Activated CD4-positive, alpha-beta T cell treated with anti-CD3 and anti-CD28 coated beads for 24 hours (primary cell): ENCODE data around the gene TUBGCP3.

Source experiments
- DNase-seq, 2 donors: peaks; one replicate each; pipeline ENCODE4 v3.0.0-alpha.2; 2020; ENCODE audit warnings: low read depth in 2 of 2

TUBGCP3 gene

DNA sequence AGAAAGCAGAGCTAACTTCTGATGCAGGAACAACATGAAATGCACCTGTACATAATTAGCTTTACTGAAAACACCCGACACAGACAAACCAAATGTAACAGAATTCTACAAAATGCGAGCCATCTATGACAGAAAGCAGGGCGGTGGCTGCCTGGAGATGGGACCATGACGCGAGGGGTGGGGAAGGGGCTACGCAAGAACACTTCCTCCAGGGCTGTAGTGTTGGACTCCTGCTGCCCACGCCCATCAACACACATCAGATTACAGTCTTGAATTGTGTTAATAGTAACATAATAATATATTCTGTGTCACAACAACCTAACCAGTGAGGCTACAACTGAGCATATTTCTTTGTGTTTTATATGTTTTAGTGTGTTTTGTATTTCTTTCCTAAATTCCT lies 108.6 kb downstream of the TUBGCP3 start:
- no peak for DNase-seq

DNA sequence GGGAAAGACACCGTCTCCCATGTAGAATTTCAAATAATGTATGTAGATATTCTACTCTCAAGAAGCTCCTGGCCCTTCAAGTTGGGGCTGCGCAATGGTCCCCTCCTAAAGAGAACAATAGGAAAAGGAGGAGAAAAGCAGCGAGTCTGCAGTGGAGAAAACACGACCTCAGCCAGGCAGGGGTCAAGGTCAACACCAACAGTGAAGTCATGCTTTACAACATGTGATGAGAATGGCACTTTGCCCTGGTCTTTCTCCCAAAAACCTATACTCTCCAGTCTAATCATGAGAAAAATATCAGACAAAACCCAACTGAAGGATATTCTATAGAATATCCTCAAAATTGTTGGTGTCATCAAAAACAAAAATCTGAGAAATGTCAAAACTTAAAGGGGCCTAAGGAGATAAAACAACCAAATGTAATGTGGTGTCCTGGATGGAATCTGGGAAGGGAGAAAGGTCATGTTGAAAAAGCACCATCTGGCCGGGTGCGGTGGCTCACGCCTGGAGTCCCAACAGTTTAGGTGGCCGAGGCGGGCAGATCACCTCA lies 110.8 kb downstream of the TUBGCP3 start:
- no peak for DNase-seq

DNA sequence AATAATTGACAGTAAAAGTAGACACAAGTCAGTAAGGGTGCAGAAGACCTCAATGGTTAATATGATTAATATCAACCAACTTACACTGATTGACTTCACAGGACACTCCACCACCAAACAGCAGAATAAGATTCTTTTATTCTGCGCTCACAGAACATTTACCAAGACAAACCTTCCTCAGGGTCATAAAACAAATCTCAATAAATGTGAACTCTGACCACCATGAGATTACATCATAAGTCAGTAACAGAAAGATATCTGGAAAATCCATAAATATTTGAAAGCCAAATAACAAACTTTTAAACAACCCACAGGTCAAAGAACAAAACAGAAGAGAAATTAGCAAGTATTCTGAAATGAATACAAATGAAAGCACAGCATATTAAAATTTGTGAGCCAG lies 112.1 kb downstream of the TUBGCP3 start:
- DNase-seq, result no peak

DNA sequence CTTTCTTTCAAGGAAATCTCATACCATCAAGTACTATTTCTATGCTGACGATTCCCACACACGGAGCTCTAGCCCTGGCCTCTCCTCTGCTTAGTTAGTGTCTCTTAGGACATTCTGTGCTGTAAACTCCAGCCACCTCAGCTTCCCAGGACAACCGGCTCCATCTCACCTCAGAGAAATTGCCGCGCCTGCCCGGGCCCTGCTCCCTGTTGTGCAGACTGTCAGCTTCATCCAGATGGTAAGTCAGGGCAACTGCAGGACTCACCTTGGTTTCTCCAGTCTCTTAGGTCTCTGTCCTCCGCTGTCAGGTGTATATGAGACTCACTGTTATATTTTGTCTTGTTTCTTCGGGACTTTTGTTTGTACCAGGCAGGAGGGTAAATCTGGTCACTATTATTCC lies 113.1 kb downstream of the TUBGCP3 start:
- no peak for DNase-seq

DNA sequence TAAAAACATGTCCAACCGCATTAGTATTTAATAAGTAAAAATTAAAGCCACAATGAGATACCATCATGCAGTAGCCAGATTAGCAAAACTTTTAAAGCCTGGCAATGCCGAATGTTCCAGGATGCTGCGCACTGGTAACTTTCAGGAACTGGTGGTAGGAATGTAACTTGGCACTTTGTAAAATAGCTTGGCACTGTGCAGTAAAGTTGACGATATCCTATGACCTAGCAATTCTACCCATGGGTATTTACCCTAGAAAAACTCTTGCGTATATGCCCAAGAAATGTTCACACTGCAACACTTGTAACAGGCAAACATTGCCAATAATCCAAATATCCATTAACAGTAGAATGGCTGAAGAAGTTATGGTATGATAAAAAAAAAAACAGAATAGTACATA lies 114.1 kb downstream of the TUBGCP3 start:
- DNase-seq, result no peak

DNA sequence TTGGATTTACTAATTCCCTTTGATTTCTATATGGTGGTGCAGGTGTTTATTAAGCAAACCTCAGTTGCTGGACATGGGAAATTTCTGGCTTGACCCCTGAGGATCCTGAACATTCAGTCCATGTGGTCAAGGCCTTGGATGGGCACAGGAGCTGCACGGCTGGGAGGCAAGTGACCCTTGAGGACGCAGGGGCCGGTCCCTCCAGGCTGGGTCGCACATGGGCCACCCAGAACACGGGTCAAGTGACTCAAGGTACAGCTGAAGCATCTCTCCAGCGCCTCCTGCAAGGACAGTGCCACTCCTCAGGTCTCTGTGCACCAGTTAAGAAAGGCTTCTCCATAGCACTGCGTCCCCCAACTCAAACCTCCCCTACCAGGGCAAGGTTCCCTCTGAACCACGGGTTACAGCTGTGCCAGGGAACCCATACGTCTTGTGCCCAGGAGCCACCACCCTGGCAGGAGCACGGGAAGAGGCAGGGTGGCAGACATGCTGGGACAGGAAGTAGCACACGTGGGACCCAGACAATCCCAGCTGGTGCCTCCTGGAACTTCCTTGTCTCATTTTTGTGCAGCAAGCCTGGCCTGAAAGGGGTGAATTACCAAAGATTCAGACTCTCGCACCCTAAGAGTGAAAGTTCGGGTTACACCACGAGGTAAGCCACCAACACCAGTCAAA lies 118.7 kb downstream of the TUBGCP3 start:
- DNase-seq, result no peak

DNA sequence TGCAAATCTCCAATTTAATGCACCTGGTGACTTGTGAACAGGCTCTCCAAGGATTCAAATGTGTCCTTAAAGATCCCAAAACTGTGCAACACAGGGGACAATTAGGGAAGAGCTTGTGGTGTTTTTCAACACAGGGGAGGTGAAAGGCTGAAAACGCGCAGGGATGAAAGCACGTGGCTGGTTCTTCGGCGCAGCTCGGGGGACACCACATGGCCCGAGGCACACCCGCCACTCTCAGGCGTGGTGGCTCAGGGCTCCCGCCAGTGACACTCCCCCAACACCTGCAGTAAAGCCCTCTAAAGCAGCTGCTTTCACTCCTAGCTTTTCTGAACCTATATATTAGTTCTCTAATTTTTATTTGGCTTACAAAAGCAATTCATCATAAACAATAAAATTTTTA lies 119.9 kb downstream of the TUBGCP3 start:
- DNase-seq, result no peak

DNA sequence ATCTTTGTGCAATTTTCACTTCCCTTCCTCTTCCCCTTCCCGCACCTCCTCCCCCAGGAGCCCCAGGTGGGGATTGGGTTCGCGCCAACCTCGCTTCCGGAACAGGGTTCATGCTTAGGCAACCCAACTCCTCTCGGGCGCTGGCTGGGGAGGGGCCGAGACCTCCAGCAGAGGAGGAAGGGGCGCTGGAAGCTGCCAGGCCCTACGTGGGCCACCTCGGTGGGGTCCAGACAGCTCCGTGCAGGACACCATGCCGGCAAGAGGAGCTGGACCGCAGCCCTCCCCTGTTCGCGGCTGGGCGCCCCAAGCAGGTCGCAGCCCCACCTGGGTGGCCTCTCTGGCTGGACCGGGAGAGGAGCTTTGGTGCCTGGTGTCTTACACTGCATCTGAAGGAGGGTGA lies 120.7 kb downstream of the TUBGCP3 start:
- DNase-seq, result no peak

DNA sequence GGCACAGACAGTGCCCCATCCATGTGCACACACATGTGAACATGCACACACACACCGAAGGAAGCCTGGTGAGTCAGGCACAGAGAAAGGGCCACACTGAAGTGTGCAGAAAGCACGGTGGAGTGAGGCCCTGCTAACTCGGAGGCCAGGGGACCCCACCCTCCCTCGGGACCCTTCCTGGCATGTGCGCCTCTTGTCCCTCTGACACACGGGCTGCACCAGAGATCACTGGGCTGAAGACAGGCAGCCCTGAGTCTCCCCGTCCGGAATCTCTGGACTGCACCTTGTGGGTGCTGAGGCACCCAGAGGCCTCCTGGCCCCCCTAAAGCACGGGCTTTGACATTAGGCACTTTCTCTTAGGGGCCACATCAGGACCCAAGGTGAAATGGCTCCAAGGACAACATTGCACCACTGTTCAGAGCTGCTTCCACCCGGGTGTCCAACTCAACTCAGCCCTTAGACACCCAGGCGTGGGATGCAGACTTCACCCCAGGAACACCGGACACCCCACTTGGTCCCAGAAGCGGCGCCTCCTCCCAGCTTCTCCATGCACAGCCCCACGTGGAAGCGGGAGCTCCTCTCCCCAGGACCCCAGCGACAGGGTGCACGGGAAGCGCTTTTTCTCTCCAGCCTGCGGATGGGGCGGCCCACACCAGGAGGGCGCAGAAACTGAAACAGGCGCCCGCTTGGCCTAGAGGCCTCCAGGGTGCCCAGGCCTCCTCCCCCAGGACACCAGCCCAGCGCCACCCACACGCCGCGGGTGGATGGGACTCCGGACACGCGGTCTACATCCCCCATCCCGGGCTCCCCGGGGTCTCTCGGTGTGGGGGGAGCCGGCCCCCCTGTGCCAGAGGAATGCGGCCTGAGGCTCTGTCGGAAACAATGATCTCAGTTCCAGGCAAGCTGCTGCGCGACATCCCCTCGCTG lies 121.6 kb downstream of the TUBGCP3 start:
- DNase-seq, result no peak

DNA sequence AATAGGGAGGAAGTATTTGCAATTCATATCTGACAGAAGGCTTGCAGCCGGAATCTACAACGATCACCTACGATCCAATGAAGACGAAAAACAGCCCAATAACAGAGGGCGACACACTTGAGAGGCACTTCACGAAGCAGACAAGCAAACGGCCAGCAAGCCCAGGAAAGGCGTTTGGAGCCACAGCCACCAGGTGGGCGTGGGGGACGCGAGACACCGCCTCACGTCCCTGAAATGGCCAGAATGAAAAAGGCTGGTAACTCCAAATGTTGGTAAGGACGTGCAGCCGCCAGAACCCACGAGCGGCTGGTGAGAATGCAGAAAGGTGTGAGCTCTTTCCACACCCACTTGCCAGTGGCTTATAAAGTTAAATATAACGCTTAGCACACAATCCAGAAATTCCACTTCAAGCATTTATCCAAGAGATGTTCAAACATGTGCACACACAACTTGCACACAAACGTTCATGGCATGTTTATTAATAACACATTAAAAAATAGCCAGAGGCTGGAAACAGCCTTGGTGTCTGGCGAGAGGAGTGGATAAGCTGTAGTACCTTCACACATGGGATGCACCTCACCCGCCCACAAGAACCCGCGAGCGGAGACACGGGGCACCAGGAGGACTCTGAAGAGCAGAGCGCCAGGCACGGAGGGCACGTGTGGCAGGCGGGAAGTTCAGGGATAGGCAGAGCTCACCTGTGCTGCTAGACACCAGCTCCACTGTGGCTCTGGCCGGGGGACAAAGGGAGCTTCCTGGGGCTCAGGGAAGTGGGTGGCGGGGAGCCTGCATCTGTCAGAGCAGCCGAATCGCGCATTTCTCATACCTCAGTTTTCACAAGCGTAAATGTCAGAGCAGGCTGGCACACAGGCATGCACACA lies 122.5 kb downstream of the TUBGCP3 start:
- DNase-seq, result no peak

DNA sequence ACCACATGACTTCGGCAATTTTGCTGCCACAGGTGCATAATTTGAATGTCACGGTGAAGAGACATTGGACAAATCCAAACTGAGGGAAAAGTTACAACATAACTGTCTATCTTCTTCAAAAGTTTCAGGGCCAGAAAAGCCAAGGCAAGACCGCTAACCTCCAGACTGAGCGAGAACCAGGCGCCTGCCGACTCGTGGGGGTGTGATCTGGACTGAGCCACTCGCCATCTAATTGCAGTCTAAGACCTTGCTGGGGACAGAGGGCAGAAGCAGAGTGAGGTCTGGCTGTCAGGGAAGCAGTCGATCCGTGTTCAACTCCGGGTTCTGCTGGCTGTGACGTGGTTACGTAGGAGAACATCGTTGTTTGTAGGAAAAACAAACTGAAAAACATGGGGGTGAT lies 123.2 kb downstream of the TUBGCP3 start:
- no peak for DNase-seq

DNA sequence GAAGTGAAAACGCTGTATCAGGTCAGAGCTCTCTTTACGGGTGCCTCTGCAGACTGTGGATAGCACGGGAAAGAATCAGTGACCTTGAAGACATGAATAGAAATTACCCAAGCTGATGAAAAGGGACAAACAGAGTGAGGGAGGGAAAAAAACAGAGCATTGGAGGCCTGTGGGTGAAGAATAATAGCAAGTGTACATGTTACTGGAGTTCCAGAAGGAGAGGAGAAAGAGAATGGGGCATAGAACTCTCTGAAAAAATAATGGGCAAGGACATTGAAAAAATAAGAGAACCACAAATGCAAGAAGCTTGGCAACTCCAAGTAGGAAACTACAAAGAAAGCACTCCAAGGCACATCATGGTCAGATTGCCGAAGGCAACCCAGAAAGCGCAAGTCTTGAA lies 125.5 kb downstream of the TUBGCP3 start:
- DNase-seq, result no peak

DNA sequence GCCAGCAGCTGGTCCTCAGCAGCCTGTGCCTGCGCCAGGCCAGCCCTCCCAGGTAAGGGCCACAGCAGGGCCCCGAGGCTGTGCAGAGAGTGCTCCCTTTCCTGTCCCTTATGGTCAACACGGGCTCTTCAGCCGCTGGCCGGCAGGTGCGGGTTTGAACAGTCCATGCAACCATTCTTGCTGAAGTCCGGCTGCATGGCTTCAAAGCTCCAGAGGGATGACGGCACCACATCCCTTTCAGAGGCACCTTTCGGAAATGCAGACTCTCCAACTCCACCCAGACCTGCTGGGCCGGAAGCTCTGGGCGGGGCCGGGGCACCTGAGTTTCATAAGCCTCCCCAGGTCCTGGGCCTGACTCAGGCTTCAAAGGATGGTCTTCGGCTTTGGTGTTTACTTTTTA lies 130.5 kb downstream of the TUBGCP3 start:
- DNase-seq, result no peak

DNA sequence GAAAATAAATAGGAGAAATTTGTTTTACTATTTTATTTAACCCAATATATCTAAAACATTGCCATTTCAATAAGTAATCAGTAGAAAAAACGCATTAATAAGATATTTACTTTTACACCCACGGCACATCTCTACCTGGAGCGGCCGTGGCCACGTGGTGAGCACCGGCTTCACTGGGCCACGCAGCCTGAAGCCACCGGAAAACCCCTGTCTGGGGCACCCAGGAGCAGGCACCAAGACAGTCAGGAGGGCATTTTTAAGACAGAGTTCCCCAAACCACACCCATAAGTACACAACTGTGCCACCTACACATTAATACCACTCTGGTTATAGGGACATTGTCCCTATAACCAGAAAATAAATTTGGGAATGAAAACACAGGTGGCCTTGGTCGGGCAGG lies 130.9 kb downstream of the TUBGCP3 start:
- DNase-seq, result no peak

DNA sequence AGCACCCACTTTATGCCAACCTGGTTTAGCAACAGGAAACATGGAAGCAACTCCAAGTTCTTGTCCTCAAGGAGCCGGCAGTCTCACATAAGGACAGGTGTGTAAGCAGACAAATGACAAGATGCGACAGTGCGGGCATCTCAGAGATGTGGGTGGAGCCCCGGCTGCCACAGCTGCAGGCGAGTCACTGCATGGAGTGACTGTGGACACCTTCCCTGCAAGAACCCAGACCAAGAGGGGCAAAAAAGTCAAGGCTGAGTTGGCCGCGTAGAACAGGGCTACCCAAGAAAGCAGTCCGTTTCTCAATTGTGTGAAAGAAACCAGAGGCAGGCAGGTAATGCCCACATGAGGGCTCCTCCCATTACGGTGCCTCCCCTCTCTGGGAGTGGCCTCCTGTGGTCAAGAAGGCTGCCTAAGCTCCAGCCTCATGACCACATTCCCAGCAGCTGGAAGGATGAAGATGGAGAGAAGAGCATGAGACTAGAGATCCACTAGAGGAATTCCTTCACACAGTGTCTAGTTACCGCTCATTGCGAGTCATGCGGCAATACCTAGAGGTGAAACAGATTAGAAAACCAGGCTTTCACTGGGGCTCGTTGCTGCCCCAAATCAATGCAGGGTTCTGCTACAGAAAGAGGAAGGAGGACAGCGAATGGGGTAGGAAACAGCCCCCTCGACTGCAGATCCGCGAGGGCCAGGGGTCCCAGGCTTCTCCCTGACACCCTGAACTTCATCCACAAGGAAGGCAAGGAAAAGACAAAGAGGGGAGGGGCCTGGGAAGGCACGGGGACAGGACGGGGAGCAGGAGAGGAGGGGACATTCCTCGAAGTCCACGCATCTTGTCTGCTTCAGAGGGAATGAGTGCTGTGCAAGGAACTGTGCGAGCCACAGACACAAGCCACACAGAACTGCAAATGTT lies 131.6 kb downstream of the TUBGCP3 start:
- DNase-seq, result no peak

DNA sequence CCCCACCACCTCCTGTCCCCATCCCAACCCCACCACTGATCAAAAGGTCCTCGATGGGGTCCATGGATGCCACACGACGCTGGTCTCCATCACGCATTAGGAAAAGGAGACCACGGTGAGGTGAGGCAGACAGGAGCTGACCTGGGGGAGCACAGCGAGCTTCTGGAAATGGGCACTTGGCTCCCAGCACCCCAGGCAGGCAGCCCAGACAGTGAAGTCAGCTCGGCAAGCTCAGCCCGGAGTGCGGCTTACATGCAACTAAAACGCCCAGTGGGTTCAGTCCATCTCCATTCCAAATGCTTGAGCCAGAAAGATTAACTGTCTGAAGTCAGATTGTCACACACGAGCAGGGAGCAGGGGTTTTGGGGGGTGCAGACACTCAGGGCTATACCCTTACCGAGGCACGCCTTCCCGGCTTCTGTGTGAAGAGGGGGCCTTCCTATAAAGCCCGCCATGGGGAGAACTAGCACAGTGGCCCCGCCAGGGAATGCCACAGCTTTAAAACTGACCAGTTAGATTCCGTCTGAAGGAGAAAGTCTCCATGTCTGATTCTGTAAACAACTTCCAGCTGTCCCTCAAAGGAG lies 132.4 kb downstream of the TUBGCP3 start:
- DNase-seq, result no peak

DNA sequence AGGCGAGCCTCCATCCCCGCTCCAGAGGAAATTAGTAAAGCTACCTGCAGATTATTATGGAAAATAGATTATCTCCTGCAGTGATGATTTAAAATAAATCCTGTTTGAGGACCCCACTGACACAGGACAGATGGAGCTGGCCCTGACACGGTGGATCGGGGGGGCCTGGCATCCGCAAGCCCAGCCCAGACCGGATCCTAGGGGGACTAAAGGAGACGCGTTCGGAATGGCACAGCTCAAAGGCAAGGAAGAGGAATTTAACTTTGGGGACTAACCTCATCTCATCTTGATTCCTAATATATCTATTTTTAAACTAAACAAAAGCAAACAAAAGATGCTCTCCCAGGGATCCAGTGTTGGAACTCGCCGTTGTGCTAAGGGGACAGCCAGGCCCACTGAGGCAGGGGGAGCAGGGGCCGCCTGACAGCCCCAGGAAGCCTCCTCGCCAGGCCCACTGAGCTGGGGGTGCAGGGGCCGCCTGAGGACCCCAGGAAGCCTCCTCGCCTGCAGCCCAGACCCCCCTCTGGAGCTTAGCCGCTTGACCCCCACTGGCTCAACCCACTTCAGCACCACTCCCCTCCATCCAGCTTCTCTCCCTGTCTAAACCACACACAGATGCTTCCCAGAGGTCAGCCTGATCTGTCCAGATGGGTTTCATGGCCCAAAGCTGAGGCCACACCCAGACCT lies 133.2 kb downstream of the TUBGCP3 start:
- no peak for DNase-seq

DNA sequence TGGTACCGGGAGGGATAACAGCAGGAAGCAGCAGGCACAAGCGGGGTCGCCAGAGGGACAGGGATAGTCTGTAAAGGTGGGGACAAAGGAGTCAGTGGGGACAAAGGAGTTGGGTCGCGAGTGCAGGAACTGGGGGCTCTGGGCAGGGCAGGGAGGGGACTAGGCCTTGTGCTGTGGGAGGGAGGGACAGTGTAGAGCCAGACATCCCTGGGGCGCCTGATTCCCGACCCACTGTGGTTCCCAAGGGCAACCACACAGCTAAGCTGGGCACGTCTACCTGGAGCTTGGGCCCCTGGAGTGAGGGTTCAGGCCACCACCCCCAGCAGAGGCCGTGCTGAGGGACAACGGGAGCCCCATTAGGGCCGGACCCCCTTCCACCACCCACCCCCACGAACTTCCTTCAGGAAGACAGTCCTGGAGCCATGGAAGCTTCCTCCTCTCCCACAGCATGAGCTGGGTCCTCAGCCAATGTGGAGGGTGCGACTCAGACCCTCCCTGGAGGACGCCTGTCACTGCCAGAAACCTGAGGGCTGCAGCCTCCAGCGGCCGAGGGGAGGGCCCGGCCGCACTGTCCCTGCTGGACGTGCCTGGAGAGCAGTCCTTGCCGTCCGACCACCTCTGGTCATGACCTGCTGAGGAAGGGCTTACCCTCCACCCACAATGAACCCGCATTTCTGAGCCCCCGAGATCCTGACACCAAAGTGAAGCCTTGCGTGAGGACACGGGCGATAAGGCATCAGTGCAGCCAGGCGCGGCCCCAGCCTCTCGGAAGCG lies 133.9 kb downstream of the TUBGCP3 start:
- DNase-seq, result no peak

DNA sequence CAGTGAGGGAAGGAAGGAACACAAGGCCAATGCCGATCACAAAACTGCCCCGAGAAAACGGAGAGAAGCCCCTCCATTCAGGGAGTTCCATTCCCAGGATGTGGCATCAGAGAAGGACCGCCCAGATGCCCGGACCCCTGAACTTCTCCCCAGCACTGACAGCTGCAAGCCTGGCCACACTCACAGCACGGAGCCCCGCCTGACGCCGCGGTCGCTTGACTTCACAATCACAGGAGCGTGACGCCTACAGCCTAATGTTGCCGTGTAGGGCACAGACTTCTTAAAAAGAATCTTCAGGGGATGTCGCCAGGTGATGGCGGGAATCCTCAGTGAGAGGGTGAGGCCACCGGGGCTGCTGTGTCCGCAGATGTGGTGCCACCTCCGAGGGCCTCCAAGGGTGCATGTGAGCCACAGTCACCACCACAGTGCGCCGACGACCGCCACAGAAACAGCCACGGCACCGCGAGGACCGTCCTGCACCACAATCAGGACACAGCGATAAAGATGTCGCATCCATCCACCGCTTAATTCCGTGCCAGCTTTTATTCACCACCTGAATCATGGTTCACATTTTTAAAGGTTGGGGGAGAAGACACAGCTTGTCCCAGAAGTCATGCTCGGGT lies 134.6 kb downstream of the TUBGCP3 start:
- DNase-seq, result no peak
